NCI-H2081 (cell line): ENCODE data around the gene GUCY2C.
A peak's percentile ranks its signal among the peaks of the same experiment; 100 is the strongest.
"Not testable (repeated sequence)": the region's sequence is repeated elsewhere in the genome, so short reads cannot be mapped to it uniquely, and the experiment has no call there.

Experiments
- DNase-seq, 2 experiments: peaks; one replicate each; lab custom pipeline; 2025; lab: John Stamatoyannopoulos, UW

Gene GUCY2C

GRCh38 chr12:14696265-14696741 lies at the start of gene GUCY2C:
GUCY2C (minus strand) TSS chr12:14696599; CDS start chr12:14696448, 151 bp downstream.
- DNase-seq = no peak

DNA sequence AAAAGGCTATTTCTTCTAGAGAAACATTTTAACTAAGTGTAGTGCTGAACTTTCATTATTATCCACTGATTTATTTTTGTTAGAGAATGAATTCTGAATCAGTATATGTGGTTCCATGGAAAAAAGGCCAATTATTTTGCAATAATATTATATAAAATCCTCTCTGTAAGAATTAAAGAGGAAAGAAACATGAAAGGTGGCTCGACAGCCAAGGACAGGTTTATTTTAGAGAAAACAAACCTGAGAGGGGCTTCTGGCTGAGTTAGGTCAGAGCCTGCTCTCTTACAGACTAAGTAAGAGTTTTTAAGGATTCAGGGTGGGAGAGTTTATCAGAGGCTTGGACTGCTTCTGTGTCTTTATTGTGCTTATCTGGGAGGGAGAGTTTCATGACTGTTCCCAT lies 46.7 kb upstream of the GUCY2C start:
- DNase-seq = no peak

- no peak for DNase-seq
These were observed 45.5 kb upstream of the GUCY2C start for GRCh38 chr12:14741942-14742341.

- DNase-seq = no peak
These were observed 44.8 kb upstream of the GUCY2C start for GRCh38 chr12:14741153-14741552.

DNA sequence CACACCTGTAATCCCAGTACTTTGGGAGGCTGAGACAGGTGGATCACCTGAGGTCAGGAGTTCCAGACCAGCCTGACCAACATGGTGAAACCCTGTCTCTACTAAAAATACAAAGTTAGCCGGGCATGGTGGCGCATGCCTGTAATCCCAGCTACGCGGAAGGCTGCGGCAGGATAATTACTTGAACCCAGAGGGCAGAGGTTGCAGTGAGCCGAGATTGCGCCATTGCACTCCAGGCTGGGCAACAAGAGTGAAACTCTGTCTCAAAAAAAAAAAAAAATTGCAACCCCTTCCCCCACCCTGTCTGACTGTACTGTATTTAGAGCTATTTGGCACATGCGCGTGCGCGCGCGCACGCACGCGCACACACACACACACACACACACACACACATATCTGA lies 40.0 kb upstream of the GUCY2C start:
- DNase-seq = not testable (repeated sequence)

- no peak for DNase-seq
These were observed 35.4 kb upstream of the GUCY2C start for GRCh38 chr12:14731821-14732220.

GRCh38 chr12:14729586-14729985 lies 33.2 kb upstream of the GUCY2C start:
- DNase-seq = no peak

GRCh38 chr12:14723763-14724162 lies 27.4 kb upstream of the GUCY2C start:
- DNase-seq = peak; percentile 48 to 62

DNA sequence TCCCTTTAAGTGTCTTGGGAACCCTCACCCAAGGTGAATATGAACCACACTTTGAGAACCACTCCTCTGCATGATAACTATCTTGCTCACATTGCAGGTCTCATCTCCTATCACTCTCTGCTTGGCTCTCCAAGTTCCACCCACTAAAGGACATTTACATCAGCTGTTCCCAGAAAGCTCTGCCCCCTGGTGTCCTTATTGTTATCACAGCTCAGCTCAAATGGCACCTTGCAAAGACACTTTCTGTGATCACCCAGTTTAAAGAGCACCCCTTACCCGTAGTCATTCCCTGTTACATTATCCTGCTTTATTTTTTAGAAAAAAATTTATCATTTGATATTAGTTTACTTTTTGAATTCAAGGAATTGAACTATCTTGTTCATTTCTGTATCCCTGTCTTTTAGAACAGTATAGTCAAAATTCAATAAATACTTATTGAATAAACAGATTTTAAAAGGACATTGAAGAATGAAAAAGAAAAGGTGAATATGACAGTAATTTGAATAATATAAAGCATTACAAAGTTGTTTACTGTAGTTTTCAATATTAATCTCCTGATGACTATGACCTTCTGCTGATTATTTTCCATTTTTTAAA lies 20.5 kb upstream of the GUCY2C start:
- DNase-seq = peak in 1 of 2 experiments; percentile 56

DNA sequence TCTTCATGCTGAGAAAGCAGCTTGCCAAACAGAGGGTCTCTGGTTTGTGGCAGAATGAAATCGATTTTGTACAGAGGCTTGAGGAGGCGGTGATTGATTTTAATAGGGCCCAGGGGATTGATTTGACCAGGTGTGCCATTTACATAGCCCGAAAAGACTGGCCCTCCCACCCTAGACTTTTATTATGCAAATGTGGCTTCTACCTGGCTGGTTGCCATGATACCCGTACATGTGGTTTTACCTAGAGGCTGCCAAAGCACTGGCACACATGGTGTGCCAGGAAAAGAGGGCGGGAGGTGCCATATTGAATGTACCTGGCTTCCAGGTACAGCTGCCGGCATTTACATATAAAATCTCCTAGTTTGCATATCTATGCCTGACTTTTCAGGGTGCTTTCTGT lies 18.0 kb upstream of the GUCY2C start:
- DNase-seq = peak; percentile 90 to 94

GRCh38 chr12:14710632-14711320 lies 14.4 kb upstream of the GUCY2C start:
- DNase-seq = peak; percentile 57 to 86

DNA sequence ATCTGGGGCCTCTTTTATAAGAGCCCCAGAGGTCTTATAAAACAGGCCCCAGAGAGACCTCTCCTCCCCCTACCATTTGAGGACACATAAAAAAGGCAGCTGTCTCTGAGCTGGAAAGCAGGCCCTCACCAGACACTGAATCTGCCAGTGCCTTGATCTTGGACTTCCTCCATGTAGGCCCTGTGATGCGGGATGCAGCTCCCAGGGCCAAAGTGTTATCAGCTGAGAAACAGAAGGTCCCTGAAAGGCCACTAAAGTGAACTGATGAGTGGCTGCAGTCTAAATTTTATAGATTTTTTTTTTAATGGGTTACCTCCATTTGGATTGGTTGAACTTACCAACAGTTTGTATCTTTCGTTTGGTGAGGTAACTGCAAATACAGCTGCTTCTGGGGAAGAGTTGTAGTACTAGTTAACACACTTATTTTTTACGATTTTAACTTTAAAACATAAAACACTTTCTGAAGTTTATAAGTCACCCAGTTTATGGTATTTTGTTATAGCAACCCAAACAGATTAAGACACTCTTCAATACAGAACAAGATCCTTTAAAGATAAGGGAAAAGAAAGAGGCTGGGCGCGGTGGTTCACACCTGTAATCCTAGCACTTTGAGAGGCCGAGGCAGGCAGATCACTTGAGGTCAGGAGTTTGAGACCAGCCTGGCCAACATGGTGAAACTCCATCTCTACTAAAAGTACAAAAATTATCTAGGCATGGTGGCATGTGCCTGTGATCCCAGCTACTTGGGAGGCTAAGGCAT lies 5.6 kb upstream of the GUCY2C start:
- DNase-seq = no peak

- DNase-seq = no peak
These were observed 4.5 kb upstream of the GUCY2C start for GRCh38 chr12:14700935-14701334.

- DNase-seq = no peak
These were observed 3.5 kb upstream of the GUCY2C start for GRCh38 chr12:14699923-14700322.

GRCh38 chr12:14698555-14698954 lies 2.2 kb upstream of the GUCY2C start:
- no peak for DNase-seq

DNA sequence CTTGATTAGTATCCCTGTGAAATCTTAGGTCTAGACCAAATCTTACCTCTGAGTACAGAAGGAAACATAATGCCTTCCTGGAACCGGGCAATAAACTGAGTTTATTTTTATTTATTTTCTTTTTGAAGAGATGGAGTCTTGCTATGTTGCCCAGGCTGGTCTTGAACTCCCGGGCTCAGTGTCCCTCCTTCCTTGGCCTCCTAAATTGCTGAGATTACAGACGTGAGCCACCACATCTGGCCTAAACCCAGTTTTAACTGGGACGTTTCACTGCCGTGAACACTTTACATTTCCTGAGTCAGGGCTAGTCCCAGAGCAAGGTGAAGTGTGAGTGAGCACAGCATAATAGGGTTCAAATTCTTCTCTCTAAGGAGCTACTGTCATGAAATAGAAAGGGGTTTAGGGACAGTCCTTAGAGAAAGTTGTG lies 671 bp downstream of the GUCY2C start:
- DNase-seq = no peak

DNA sequence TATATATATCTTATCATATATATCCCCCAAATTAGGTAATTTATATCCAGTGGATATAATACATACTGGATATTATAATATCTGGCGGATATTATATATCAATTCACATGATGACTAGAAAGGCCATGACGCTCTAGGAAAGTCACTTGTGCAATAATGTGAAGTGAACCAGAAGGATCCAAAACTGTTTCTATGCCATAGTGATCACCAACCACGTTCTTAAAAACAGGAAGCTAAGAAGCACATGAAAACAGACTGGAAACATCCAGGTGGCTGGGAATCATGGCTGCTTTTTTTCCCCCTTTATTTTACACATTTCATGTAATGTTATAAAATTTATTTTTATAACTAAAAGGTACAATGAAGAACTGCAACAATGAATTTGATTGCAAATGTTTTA lies 1.4 kb downstream of the GUCY2C start:
- DNase-seq = no peak

DNA sequence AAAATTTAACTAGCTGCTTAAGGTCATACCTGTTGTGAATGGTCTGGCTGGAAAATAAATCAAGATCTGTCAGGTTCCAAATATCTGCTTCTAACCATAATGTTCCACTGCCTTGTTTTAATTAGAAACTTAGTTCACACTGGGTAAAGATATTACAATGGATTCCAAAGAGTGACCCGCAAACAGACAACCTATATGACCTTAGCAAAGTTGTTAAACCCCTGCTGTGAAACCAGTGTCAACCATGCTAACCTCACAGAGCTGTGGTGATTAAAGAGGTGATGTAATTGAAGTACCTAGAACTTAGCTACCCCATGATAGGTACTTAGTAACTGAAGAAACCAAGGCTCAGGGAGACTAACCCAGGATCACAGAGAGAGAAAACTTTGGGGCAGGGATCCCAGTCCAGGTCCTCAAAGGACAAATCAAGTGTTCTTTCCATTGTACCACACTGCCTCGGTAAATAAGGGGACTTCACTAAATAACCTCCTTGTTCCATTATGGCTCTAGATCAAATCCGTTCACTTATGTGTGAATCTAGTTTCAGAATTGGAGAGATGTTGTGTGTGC lies 2.2 kb downstream of the GUCY2C start:
- no peak for DNase-seq

DNA sequence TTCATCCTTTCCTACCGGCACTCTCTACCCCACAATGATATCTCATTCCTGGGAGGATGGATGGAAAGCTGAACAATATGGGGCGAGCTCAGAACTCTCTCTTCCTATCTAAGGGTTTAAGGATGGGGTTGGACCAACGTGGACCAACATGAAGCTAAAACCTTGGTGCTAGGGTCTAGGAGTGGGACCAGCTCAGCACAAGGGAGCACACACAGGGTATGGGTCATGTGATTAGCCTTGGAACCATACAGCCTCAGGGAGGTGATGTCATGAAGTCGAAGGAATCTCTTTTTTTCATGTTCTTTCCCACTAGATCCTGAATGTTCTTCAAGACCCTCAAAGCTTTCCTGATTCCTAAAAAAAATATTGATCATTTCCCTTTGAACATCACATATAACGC lies 3.3 kb downstream of the GUCY2C start:
- DNase-seq = no peak

GRCh38 chr12:14691560-14691959 lies 4.8 kb downstream of the GUCY2C start:
- no peak for DNase-seq

GRCh38 chr12:14689996-14690395 lies 6.4 kb downstream of the GUCY2C start:
- DNase-seq = no peak

DNA sequence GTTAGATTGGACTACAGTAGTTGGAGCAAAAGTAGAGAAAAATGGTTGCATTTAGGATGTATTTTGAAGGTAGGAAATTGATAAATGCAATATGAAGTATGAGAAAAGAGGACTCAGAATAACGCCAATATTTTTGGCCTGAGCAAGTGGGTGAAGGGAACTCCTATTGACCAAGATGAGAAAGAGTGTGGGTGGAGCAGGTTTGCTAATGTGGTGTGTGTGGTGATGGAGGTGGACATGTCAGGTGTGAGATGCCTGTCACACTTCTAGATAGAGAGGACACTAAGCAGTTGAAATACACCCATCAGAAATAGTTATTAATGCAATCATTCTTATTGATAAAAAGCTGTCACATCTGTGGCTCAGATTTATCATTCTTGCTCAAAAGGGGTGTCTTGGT lies 7.3 kb downstream of the GUCY2C start:
- DNase-seq = no peak

DNA sequence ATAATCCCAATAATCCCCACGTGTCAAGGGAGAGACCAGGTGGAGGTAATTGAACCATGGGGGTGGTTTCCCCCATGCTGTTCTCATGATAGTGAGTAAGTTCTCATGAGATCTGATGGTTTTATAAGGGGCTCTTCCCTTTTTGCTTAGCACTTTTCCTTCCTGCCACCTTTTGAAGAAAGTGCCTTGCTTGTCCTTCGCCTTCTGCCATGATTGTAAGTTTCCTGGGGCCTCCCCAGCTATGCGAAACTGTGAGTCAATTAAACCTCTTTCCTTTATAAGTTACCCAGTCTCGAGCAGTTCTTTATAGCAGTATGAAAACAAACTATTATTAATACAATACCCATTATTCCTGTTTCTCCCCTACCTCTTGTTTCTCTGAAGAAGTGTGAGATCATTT lies 14.2 kb downstream of the GUCY2C start:
- DNase-seq = not testable (repeated sequence)
